Right lobe of liver (tissue), 6 donors: ENCODE data around the gene BCL2. TPM values are rescaled to one million over a fixed set of nuclear protein-coding genes. Genes with fewer than 3 reads are reported as not detected.

Experiments
- ATAC-seq, 4 donors: fragments of 200-7000 bp; cut with Tn5 transposase; one replicate each; pipeline ENCODE4 v1.9.1; 2020; ENCODE audit warnings: mild to moderate bottlenecking in 4 of 4, moderate library complexity in 4 of 4
- DNase-seq, 3 donors: peaks; one replicate each; pipeline ENCODE4 v3.0.0-alpha.2; 2020
- H3K27ac ChIP-seq, 3 donors: fragments of 200-600 bp; one replicate each; pipeline ENCODE4 v1.8.0; 2022
- H3K27me3 ChIP-seq, 2 donors: fragments of 200-600 bp; one replicate each; pipeline ENCODE4 v1.8.0; 2022
- H3K36me3 ChIP-seq, 4 donors: fragments of 200-600 bp; sonication (generic) in 1 of 4; one replicate each; pipeline versions ENCODE4 v1.5.1 to v1.8.0; 2017 to 2022; ENCODE audit warnings: control low read depth in 1 of 4
- H3K4me1 ChIP-seq, 4 donors: fragments of 200-600 bp; sonication (generic) in 1 of 4; one replicate each; pipeline versions ENCODE4 v1.5.1 to v1.8.0; 2017 to 2022; ENCODE audit warnings: control low read depth in 1 of 4
- H3K4me3 ChIP-seq, 3 donors: fragments of 200-600 bp; one replicate each; pipeline ENCODE4 v1.8.0; 2022
- H3K9me3 ChIP-seq, 4 donors: fragments of 200-600 bp; sonication (generic) in 1 of 4; one replicate each; pipeline versions ENCODE4 v1.5.1 to v1.8.0; 2017 to 2022; ENCODE audit warnings: control low read depth in 1 of 4
- POLR2A ChIP-seq: fragments of 450-650 bp; IDR thresholded peaks from one replicate; pipeline ENCODE4 v1.6.1; 2017; ENCODE audit warnings: antibody characterized with exemption, mild to moderate bottlenecking
- WGBS: methylation state at CpG from one replicate; pipeline ENCODE4 v1.1.6; 2018; ENCODE audit warnings: low coverage, low lambda C conversion rate; ENCODE audit not compliant: insufficient coverage; ENCODE audit errors: missing lambda C conversion rate; 5-methylcytosine and 5-hydroxymethylcytosine counted together
- intact Hi-C, 2 donors: fragments of 100-400 bp; cut with DNase I; formaldehyde crosslinking; loops; one replicate each; pipeline versions ENCODE4 v1.11.2 to v1.14.1; 2022
- total RNA-seq, 6 experiments: library from RNA; depleted of rRNA in 2 of 6; stranded (reverse); fragments of >200 nt in 2 of 6; fragmentation: NEBNext Ultra II Directional in 3 of 6; extraction: Animal tissue kit (Norgen Biotek cat#: 25700) in 3 of 6; gene quantifications; one replicate each; pipeline versions ENCODE4 v1.1.0 to v1.2.4, GENCODE V29; 2016 to 2023
- TF ChIP-seq, protein P1 (sequence below), 4 donors: fragments of 200-600 bp in 3 of 4; fragments of 450-650 bp in 1 of 4; IDR thresholded peaks; one replicate each; pipeline versions ENCODE4 v1.5.1 to v1.8.0; 2016 to 2022; ENCODE audit warnings: antibody characterized with exemption in 4 of 4, mild to moderate bottlenecking in 2 of 4
- donor health status: DM: no; HTN: yes; CAD: no.
- donor health status: DM: no; HTN: no; CAD: no.
- donor health status: DM: no; HTN: no; CAD: no.
- donor health status: DM: no; HTN: yes; CAD: no.
- donor health status: DM: no; HTN: yes; CAD: no.

Gene BCL2
- total RNA-seq, 6 experiments from 2014 or later, result 0.73 to 4.7 (median 2.7) TPM

DNA sequence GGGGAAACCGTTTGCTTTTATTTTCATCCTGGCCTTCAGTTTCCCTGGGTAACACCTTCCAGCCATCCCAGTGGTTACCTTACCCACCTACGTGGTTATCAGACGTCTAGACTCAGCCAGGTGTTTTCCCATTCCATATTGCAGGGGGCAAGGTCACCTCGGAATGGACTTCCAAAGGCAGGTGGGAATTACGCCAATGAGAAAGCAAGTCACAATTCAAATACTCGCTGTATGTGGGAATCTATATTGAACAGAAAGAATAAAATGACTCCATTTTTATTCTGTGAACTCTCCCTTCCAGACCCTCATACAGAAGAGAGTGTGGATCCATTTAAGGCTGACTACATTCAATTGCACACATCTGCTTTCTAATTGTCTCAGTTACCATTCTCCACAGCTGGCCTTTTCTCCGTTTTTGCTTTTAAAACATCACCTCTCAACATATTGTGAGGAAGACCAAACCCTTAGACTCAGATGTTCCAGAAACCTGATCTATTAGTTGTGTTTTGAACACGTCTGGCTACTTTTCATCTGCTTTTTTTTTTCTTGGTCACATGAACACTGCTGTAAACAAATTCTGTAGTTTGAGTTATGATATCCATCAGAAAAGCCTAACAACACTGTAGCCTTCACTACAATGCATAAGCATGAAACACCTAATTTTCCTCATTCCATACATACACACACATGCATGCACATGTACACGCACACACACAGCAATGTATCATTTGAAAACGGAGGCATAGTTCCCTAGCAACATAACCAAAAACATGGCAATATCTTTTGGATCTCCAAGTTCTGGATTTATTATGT lies 59.8 kb downstream of the BCL2 start:
- ATAC-seq, result no peak
- Histone ChIP-seq H3K27me3 (no peaks in the 10 kb centered on the region), H3K27ac (no peak overlapping the region), H3K4me3 (no peak overlapping the region), H3K4me1 (no peaks in the 10 kb centered on the region), H3K9me3 (no peaks in the 10 kb centered on the region), H3K36me3 (no peaks in the 10 kb centered on the region)
- DNase-seq, result no peak
- 72% methylated on average over 9 of the region's 10 CpGs for WGBS
- TF ChIP-seq, protein P1, sequence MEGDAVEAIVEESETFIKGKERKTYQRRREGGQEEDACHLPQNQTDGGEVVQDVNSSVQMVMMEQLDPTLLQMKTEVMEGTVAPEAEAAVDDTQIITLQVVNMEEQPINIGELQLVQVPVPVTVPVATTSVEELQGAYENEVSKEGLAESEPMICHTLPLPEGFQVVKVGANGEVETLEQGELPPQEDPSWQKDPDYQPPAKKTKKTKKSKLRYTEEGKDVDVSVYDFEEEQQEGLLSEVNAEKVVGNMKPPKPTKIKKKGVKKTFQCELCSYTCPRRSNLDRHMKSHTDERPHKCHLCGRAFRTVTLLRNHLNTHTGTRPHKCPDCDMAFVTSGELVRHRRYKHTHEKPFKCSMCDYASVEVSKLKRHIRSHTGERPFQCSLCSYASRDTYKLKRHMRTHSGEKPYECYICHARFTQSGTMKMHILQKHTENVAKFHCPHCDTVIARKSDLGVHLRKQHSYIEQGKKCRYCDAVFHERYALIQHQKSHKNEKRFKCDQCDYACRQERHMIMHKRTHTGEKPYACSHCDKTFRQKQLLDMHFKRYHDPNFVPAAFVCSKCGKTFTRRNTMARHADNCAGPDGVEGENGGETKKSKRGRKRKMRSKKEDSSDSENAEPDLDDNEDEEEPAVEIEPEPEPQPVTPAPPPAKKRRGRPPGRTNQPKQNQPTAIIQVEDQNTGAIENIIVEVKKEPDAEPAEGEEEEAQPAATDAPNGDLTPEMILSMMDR (IDR thresholded peaks at IDR 0.05), result no peak
- TF ChIP-seq POLR2A, result no peak
- intact Hi-C loops, result no loop called here

DNA sequence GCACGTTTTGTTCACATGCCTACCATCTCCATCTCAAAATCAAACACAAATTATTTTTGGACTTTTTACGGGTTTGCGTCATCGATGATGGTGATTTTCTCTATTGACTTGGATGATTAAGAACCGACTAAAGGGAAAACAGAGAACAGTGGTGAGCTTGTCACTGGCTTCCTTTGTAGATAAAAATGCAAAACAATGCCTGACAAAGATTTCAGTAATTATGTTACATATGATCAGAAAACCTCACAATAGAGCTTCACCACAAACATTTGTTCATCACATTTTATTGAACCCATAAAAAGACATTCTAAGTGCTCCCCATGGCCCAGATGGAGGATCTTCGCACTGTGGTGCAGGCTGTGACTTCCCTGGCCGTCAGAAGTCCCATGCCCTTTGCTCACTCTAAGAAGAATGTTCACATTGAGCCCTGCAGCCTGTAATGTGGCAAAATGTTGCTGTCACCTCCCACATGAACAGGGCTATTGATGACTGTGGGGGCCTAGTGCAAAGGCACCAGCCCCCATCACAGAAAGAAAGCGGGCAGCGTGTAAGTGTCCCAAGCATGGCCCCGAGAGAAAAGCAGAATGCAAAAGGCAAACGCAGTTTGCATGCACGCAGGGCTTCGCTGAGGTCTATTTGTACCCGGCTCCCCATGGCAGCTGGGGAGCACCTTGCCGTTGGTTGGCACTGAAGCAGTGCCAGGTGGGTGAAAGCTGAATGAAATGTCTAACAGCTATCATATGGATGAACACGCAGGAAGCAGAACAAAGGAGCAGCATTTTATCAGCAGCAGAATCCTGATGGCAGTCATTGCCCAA lies 60.6 kb downstream of the BCL2 start:
- Histone ChIP-seq H3K4me1 (no peaks in the 10 kb centered on the region), H3K36me3 (no peaks in the 10 kb centered on the region), H3K27me3 (no peaks in the 10 kb centered on the region), H3K27ac (no peak overlapping the region), H3K4me3 (no peak overlapping the region), H3K9me3 (no peaks in the 10 kb centered on the region)
- intact Hi-C loops, result no loop called here
- DNase-seq (no peak), ATAC-seq (no peak)
- WGBS, result 86% methylated on average over 6 of the region's 16 CpGs
- no peak for TF ChIP-seq POLR2A
- TF ChIP-seq, protein P1 (IDR thresholded peaks at IDR 0.05), result no peak

DNA sequence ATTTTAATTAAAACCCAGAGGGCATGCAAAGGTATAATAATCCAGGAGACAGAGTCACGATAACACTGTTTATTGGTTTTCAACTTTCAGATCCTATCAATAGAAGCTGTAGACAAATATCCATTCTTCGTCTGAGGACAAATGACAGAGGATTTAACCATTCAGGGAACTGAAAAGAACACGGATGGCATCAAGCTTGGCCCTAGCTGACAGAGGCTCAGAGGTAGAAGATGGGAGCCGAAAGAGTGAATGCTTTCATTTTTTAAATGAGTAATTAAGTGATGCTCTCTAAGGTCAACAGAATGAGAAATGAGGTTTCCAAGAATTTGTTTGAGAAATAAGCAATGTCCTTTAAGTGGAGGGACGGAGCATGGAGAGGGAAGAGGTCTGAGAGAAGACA lies 62.1 kb downstream of the BCL2 start:
- H3K36me3 ChIP-seq, result no peaks in the 10 kb centered on the region
- WGBS, result 62% methylated on average over 5 of the region's 5 CpGs
- DNase-seq (no peak), ATAC-seq (no peak)
- no peaks in the 10 kb centered on the region for H3K4me1 ChIP-seq
- H3K27ac ChIP-seq, result no peak overlapping the region
- intact Hi-C loops, result no loop called here
- no peaks in the 10 kb centered on the region for H3K27me3 ChIP-seq
- TF ChIP-seq POLR2A, result no peak
- TF ChIP-seq, protein P1 (IDR thresholded peaks at IDR 0.05), result no peak
- H3K9me3 ChIP-seq, result no peaks in the 10 kb centered on the region
- no peak overlapping the region for H3K4me3 ChIP-seq

DNA sequence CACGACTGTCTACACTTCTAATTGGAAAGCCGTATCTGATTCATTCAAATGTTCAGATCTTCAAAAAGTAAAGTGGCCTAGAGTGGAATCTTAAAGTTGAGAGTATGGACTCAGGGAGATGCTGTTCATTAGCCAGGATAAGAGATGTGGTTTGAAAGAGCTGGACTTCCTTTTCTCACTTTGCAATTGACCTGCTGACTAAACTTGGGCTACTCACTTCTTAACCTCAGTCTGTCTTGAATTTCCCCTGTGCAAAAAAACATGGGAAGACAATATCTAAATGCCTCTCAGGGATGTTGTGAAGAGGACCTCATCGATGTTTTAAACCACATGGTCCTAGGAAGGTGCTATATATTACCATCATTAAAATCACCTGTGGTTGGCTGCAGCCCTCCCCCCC lies 64.1 kb downstream of the BCL2 start:
- DNase-seq, result no peak
- Histone ChIP-seq H3K9me3 (no peaks in the 10 kb centered on the region), H3K4me3 (no peak overlapping the region), H3K4me1 (no peaks in the 10 kb centered on the region), H3K36me3 (no peaks in the 10 kb centered on the region), H3K27ac (no peak overlapping the region), H3K27me3 (no peaks in the 10 kb centered on the region)
- no peak for ATAC-seq
- intact Hi-C loops, result no loop called here
- TF ChIP-seq, protein P1 (IDR thresholded peaks at IDR 0.05), result no peak
- TF ChIP-seq POLR2A, result no peak
- WGBS, result 82% methylated on average over 3 of the region's 3 CpGs
